Breast epithelium (tissue), 4 donors: Measurements from ENCODE around the gene IFT57. TPM values are rescaled to one million over a fixed set of nuclear protein-coding genes. Genes with fewer than 3 reads are reported as not detected.
"Not testable (repeated sequence)": the region's sequence is repeated elsewhere in the genome, so short reads cannot be mapped to it uniquely, and the experiment has no call there.

Source experiments
- DNase-seq, 2 donors: peaks; one replicate each; pipeline ENCODE4 v3.0.0-alpha.2; 2019; ENCODE audit warnings: low spot score in 2 of 2
- H3K27ac ChIP-seq, 2 donors: fragments of 200-600 bp; sonication (generic) in 1 of 2; one replicate each; pipeline ENCODE4 v1.5.1; 2016 to 2019; ENCODE audit warnings: mild to moderate bottlenecking in 1 of 2
- H3K27me3 ChIP-seq, 2 donors: fragments of 200-600 bp; sonication (generic) in 1 of 2; one replicate each; pipeline versions ENCODE4 v1.5.1 to v1.6.0; 2017 to 2019; ENCODE audit warnings: control low read depth in 1 of 2, mild to moderate bottlenecking in 1 of 2
- H3K36me3 ChIP-seq: fragments of 200-600 bp; one replicate; pipeline ENCODE4 v1.5.1; 2019
- H3K4me1 ChIP-seq, 2 donors: fragments of 200-600 bp; sonication (generic); one replicate each; pipeline ENCODE4 v1.5.1; 2016 to 2019; ENCODE audit warnings: control low read depth in 1 of 2
- H3K4me3 ChIP-seq, 3 donors: fragments of 200-600 bp; sonication (generic); 1 replicate in 2 of 3; 2 replicates in 1 of 3; pipeline ENCODE4 v1.5.1; 2016 to 2019; ENCODE audit warnings: mild to moderate bottlenecking in 3 of 3, moderate library complexity in 2 of 3
- H3K9me3 ChIP-seq, 2 donors: fragments of 200-600 bp; sonication (generic) in 1 of 2; one replicate each; pipeline ENCODE4 v1.5.1; 2016 to 2019; ENCODE audit warnings: control low read depth in 1 of 2
- POLR2A ChIP-seq: fragments of 450-650 bp; IDR thresholded peaks from one replicate; pipeline ENCODE4 v1.6.1; 2016; ENCODE audit warnings: antibody characterized with exemption, mild to moderate bottlenecking, moderate library complexity
- POLR2AphosphoS5 ChIP-seq, 3 donors: sonication (generic); formaldehyde crosslinking; IDR thresholded peaks; one replicate each; pipeline ENCODE4 v1.6.1; 2017; ENCODE audit warnings: antibody characterized with exemption in 3 of 3
- intact Hi-C: fragments of 100-400 bp; cut with DNase I; formaldehyde crosslinking; loops from one replicate; pipeline ENCODE4 v1.15.1; 2023; ENCODE audit warnings: low total_unique reads
- total RNA-seq, 3 donors: library from RNA; depleted of rRNA; stranded (reverse); fragments of >200 nt; gene quantifications; one replicate each; pipeline ENCODE4 v1.1.0, GENCODE V29; 2016
- TF ChIP-seq, protein P1 (sequence below), 3 donors: fragments of 450-650 bp; IDR thresholded peaks; one replicate each; pipeline ENCODE4 v1.5.1; 2016 to 2017; ENCODE audit warnings: antibody characterized with exemption in 3 of 3, mild to moderate bottlenecking in 3 of 3, moderate library complexity in 3 of 3

Gene IFT57
- total RNA-seq, 3 donors from 2014 or later = 44.2 to 74.2 (median 68.5) TPM

- intact Hi-C loops = no loop called here
- no peak for DNase-seq
Measured at GRCh38 chr3:108159105-108159504, 63.1 kb downstream of the IFT57 start.

DNA sequence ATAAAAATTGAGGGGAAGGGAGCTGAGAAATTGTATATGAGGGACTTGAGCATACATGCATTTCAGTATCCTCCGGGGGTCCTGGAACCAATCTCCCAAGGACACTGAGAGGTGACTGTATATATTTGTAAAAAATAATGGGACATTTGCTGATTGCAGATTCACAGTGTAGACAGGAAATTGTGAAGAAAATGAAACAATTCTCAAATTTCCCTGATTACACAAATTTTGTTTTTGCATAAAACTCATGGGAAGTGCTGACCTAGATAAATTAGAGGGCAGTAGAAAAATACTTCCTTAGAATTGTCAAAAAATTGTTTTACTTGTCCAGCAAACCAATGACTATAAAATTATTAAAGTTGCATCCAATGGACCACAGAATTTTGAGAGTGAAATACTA lies 64.0 kb downstream of the IFT57 start:
- H3K27ac ChIP-seq = no peak overlapping the region
- no peak for DNase-seq
- no peak for TF ChIP-seq POLR2A
- TF ChIP-seq, protein P1, sequence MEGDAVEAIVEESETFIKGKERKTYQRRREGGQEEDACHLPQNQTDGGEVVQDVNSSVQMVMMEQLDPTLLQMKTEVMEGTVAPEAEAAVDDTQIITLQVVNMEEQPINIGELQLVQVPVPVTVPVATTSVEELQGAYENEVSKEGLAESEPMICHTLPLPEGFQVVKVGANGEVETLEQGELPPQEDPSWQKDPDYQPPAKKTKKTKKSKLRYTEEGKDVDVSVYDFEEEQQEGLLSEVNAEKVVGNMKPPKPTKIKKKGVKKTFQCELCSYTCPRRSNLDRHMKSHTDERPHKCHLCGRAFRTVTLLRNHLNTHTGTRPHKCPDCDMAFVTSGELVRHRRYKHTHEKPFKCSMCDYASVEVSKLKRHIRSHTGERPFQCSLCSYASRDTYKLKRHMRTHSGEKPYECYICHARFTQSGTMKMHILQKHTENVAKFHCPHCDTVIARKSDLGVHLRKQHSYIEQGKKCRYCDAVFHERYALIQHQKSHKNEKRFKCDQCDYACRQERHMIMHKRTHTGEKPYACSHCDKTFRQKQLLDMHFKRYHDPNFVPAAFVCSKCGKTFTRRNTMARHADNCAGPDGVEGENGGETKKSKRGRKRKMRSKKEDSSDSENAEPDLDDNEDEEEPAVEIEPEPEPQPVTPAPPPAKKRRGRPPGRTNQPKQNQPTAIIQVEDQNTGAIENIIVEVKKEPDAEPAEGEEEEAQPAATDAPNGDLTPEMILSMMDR (IDR thresholded peaks at IDR 0.05) = no peak
- TF ChIP-seq POLR2AphosphoS5 (IDR thresholded peaks at IDR 0.05) = no peak
- no peaks in the 10 kb centered on the region for H3K27me3 ChIP-seq
- intact Hi-C loops = no loop called here
- H3K4me3 ChIP-seq = no peak overlapping the region
- H3K4me1 ChIP-seq = no peaks in the 10 kb centered on the region
- no peaks in the 10 kb centered on the region for H3K9me3 ChIP-seq
- H3K36me3 ChIP-seq = no peaks in the 10 kb centered on the region

More at GRCh38 chr3:108159105-108159504, 63.1 kb downstream of the IFT57 start:
- TF ChIP-seq POLR2AphosphoS5 (IDR thresholded peaks at IDR 0.05) = no peak
- TF ChIP-seq, protein P1 (IDR thresholded peaks at IDR 0.05) = no peak
- TF ChIP-seq POLR2A = no peak
- no peak overlapping the region for H3K4me3 ChIP-seq
- H3K9me3 ChIP-seq = no peaks in the 10 kb centered on the region
- no peak overlapping the region for H3K27ac ChIP-seq
- no peaks in the 10 kb centered on the region for H3K4me1 ChIP-seq
- no peaks in the 10 kb centered on the region for H3K36me3 ChIP-seq
- no peaks in the 10 kb centered on the region for H3K27me3 ChIP-seq

DNA sequence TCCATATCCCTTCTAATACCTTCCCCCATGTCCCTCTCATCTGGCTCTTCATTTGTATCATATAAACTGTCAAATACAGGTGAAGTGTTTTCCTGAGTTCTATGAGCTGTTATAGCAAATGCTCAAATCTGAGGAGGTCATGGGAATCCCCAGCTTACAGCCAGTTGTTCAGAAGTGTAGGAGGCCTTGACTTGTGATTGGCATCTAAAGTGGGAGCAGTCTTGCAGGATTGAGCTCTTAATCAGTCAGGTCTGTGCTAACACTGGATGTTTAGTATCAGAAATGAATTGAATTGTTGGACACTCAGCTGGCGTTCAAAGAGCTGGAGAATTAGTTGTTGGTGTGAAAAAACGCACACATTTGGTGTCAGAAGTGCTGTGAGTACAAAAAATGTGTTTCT lies 65.0 kb downstream of the IFT57 start:
- TF ChIP-seq POLR2AphosphoS5 (IDR thresholded peaks at IDR 0.05) = no peak
- no peak for TF ChIP-seq POLR2A
- TF ChIP-seq, protein P1 (IDR thresholded peaks at IDR 0.05) = no peak
- Histone ChIP-seq H3K27ac (no peak overlapping the region), H3K4me1 (no peaks in the 10 kb centered on the region), H3K9me3 (no peaks in the 10 kb centered on the region), H3K4me3 (no peak overlapping the region), H3K27me3 (no peaks in the 10 kb centered on the region), H3K36me3 (no peaks in the 10 kb centered on the region)
- intact Hi-C loops = no loop called here
- no peak for DNase-seq

DNA sequence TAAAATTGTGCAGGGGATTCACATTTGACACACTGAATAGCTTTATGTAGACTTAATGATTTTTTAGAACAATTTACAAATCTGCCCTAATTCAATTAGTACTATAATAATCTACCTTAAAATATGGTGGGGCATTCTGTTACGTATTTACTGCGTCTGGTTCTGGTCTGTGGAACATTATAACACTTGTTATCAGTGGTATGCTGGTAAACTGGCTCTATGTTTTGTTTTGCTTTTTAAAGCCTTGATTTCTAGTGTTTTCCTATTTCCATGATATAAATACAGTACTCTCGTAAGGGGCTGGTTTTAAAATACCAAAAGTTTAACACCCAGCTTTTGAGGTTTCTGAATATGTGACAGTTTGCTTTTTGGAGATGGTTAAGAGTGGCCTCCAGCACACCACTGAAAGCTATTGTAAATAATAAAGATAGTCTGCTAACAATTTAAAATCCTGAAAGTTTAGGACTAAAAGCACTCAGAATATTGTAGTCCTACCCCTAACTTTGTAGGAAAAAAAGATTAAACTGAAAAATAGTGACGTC lies 65.8 kb downstream of the IFT57 start:
- H3K27me3 ChIP-seq = no peaks in the 10 kb centered on the region
- no peak for DNase-seq
- intact Hi-C loops = no loop called here
- no peaks in the 10 kb centered on the region for H3K9me3 ChIP-seq
- H3K36me3 ChIP-seq = no peaks in the 10 kb centered on the region
- H3K4me3 ChIP-seq = no peak overlapping the region
- TF ChIP-seq POLR2A = no peak
- TF ChIP-seq POLR2AphosphoS5 (IDR thresholded peaks at IDR 0.05) = no peak
- TF ChIP-seq, protein P1 (IDR thresholded peaks at IDR 0.05) = no peak
- H3K4me1 ChIP-seq = no peaks in the 10 kb centered on the region
- no peak overlapping the region for H3K27ac ChIP-seq

DNA sequence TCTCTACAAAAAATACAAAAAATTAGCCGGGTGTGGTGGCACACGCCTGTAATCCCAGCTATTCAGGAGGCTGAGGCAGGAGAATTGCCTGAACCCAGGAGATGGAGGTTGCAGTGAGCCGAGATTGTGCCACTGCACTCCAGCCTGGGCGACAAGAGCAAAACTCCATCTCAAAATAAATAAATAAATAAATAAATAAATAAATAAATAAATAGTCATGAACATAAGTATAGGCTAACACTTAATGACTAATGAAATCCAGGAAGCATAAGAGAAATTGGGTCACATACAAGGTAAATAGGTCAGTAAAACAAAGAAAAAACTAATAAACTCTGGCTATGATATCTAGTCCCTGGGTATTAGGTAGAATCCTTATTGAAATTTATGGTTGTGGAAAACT lies 66.6 kb downstream of the IFT57 start:
- intact Hi-C loops, H3K4me1 ChIP-seq, H3K9me3 ChIP-seq, H3K27me3 ChIP-seq, DNase-seq, H3K4me3 ChIP-seq, H3K36me3 ChIP-seq, H3K27ac ChIP-seq: not testable (repeated sequence)
